Common myeloid progenitor, CD34-positive (primary cell): ENCODE results near the gene PKP1.

ENCODE experiments used
- CTCF ChIA-PET: fragments of 350-600 bp; sonication (Branson Sonifier 250); formaldehyde crosslinking; loops from one replicate; lab custom pipeline; 2021; ENCODE audit warnings: antibody characterized with exemption; lab: Charles Lee
- POLR2A ChIA-PET: fragments of 350-600 bp; sonication (Branson Sonifier 250); formaldehyde crosslinking; loops from one replicate; lab custom pipeline; 2021; ENCODE audit warnings: antibody characterized with exemption; lab: Charles Lee
- DNase-seq, 3 donors: peaks; one replicate each; pipeline versions ENCODE4 v3.0.0 to v3.0.0-alpha.2; 2013
- H3K27ac ChIP-seq, 2 experiments: 1 replicate in 1 of 2; 2 replicates in 1 of 2; pipeline ENCODE4 v1.7.0; 2013; ENCODE audit warnings: inconsistent platforms in 2 of 2, low read length in 2 of 2, mild to moderate bottlenecking in 2 of 2, low read depth in 1 of 2, moderate library complexity in 1 of 2; ENCODE audit not compliant: severe bottlenecking in 2 of 2, insufficient read depth in 1 of 2, poor library complexity in 1 of 2
- H3K27me3 ChIP-seq, 5 experiments: replicated peaks in 2 of 5; 1 replicate in 3 of 5; 2 replicates in 2 of 5; pipeline versions ENCODE4 v1.6.1 to v1.7.0; 2013; ENCODE audit warnings: low read length in 4 of 5, mild to moderate bottlenecking in 2 of 5, moderate library complexity in 2 of 5, inconsistent platforms in 1 of 5; ENCODE audit not compliant: insufficient read depth in 5 of 5, control insufficient read depth in 4 of 5
- H3K36me3 ChIP-seq, 4 experiments: 1 replicate in 2 of 4; 2 replicates in 2 of 4; pipeline versions ENCODE4 v1.6.1 to v1.7.0; 2013; ENCODE audit warnings: low read length in 3 of 4, control low read depth in 1 of 4, mild to moderate bottlenecking in 1 of 4; ENCODE audit not compliant: control insufficient read depth in 4 of 4, insufficient read depth in 4 of 4
- H3K4me1 ChIP-seq, 4 experiments: 1 replicate in 3 of 4; 2 replicates in 1 of 4; pipeline versions ENCODE4 v1.6.1 to v1.7.1; 2013; ENCODE audit warnings: low read length in 3 of 4, mild to moderate bottlenecking in 3 of 4, control low read depth in 1 of 4, inconsistent platforms in 1 of 4, moderate library complexity in 1 of 4; ENCODE audit not compliant: control insufficient read depth in 4 of 4, insufficient read depth in 4 of 4; ENCODE audit errors: control extremely low read depth in 1 of 4
- H3K4me3 ChIP-seq, 7 experiments: 1 replicate in 4 of 7; 2 replicates in 3 of 7; pipeline versions ENCODE4 v1.5.1 to v1.7.0; 2013; ENCODE audit warnings: mild to moderate bottlenecking in 7 of 7, low read length in 6 of 7, moderate library complexity in 6 of 7, inconsistent platforms in 2 of 7, low read depth in 2 of 7, control low read depth in 1 of 7; ENCODE audit not compliant: insufficient read depth in 4 of 7, control insufficient read depth in 1 of 7; ENCODE audit errors: extremely low read depth in 1 of 7
- H3K9me3 ChIP-seq, 5 experiments: 1 replicate in 4 of 5; 2 replicates in 1 of 5; pipeline versions ENCODE4 v1.6.1 to v1.7.1; 2013; ENCODE audit warnings: low read length in 4 of 5, mild to moderate bottlenecking in 2 of 5, inconsistent platforms in 1 of 5, low read depth in 1 of 5, moderate library complexity in 1 of 5; ENCODE audit not compliant: control insufficient read depth in 4 of 5, insufficient read depth in 2 of 5; ENCODE audit errors: control extremely low read depth in 1 of 5
- WGBS: methylation state at CpG from one replicate; pipeline ENCODE4 v1.1.5; 2013; ENCODE audit not compliant: insufficient coverage; 5-methylcytosine and 5-hydroxymethylcytosine counted together

Gene PKP1

GRCh38 chr1:201270616-201271390 lies 12.5 kb upstream of the PKP1 start:
- Histone ChIP-seq H3K9me3 (no peaks in the 10 kb centered on the region), H3K27ac (no peak overlapping the region), H3K4me3 (no peak overlapping the region), H3K4me1 (no peaks in the 10 kb centered on the region), H3K36me3 (no peaks in the 10 kb centered on the region), H3K27me3 (peaks cover 3 to 14% (median 11%) of the 10 kb centered on the region in 5 experiments)
- 100% methylated on average over 4 of the region's 6 CpGs for WGBS
- no peak for DNase-seq
- CTCF ChIA-PET, result no interaction called here
- POLR2A ChIA-PET, result no interaction called here

GRCh38 chr1:201272799-201273198 lies 10.5 kb upstream of the PKP1 start:
- CTCF ChIA-PET, result interaction anchor here (1.0 kb wide), 1 partner anchor 12 kb away, joined by 3 read pairs; no protein-coding TSS in a partner anchor
- Histone ChIP-seq H3K27me3 (peaks cover 0 to 8% (median 6%) of the 10 kb centered on the region in 5 experiments), H3K36me3 (no peaks in the 10 kb centered on the region), H3K27ac (no peak overlapping the region), H3K9me3 (no peaks in the 10 kb centered on the region), H3K4me3 (no peak overlapping the region), H3K4me1 (no peaks in the 10 kb centered on the region)
- POLR2A ChIA-PET, result no interaction called here
- WGBS, result 93% methylated on average over 10 of the region's 10 CpGs
- DNase-seq, result no peak

DNA sequence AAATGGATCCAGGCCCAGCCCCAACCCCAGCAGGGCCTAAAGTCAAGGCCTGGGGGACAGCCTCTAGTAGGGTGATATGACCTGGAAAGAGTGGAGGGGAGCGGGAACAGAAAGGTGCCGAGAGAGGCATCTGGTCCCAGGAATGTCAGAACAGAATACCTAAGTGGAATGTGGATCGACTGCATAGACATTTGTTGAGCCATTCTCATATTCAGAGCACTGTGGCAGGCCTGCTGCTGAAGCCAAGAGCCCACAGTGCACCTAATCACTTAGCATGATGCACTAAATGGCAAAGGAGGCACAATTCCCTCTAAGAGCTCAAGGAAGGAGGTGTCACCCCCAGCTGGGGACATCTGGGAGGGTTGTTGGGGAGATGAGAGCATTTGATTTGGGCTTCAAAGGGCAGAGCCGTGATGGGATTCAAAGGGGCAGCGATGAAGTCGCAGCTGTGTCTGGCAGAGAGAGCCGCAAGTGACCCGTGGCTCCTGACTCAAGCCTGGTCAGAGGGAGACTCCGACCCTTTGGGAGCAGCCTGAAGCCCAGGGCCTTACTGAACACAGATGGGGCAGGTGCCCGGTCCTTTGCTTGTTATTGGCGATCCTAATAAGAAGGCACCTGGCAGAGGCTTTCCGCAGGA lies 8.6 kb upstream of the PKP1 start:
- 93% methylated on average over 12 of the region's 12 CpGs for WGBS
- no peak overlapping the region for H3K4me3 ChIP-seq
- ChIA-PET POLR2A (no interaction called here), CTCF (interaction anchor here (1.4 kb wide), 1 partner anchor 8 kb away, joined by 3 read pairs; the partner anchor contains the start of gene PKP1)
- no peak for DNase-seq
- H3K27me3 ChIP-seq, result peaks cover 0 to 11% (median 6%) of the 10 kb centered on the region in 5 experiments
- H3K9me3 ChIP-seq, result no peaks in the 10 kb centered on the region
- no peaks in the 10 kb centered on the region for H3K36me3 ChIP-seq
- no peaks in the 10 kb centered on the region for H3K4me1 ChIP-seq
- H3K27ac ChIP-seq, result no peak overlapping the region

GRCh38 chr1:201275253-201275666 lies 8.0 kb upstream of the PKP1 start:
- 99% methylated on average over 15 of the region's 15 CpGs for WGBS
- Histone ChIP-seq H3K36me3 (no peaks in the 10 kb centered on the region), H3K4me3 (no peak overlapping the region), H3K4me1 (no peaks in the 10 kb centered on the region), H3K9me3 (no peaks in the 10 kb centered on the region), H3K27ac (no peak overlapping the region), H3K27me3 (peaks cover 0 to 14% (median 9%) of the 10 kb centered on the region in 5 experiments)
- ChIA-PET POLR2A (no interaction called here), CTCF (interaction anchor here (1.4 kb wide), 1 partner anchor 8 kb away, joined by 3 read pairs; the partner anchor contains the start of gene PKP1)
- no peak for DNase-seq

- ChIA-PET POLR2A (no interaction called here), CTCF (no interaction called here)
- peaks cover 4 to 29% (median 15%) of the 10 kb centered on the region in 5 experiments for H3K27me3 ChIP-seq
- no peaks in the 10 kb centered on the region for H3K36me3 ChIP-seq
- no peak for DNase-seq
- H3K9me3 ChIP-seq, result no peaks in the 10 kb centered on the region
- H3K4me1 ChIP-seq, result no peaks in the 10 kb centered on the region
- H3K27ac ChIP-seq, result no peak overlapping the region
- 100% methylated on average over 1 of the region's 6 CpGs for WGBS
- no peak overlapping the region for H3K4me3 ChIP-seq
These were observed 6.4 kb upstream of the PKP1 start for GRCh38 chr1:201276891-201277290.

- ChIA-PET POLR2A (no interaction called here), CTCF (no interaction called here)
- Histone ChIP-seq H3K27me3 (peaks cover 7 to 35% (median 18%) of the 10 kb centered on the region in 5 experiments), H3K4me3 (no peak overlapping the region), H3K4me1 (no peaks in the 10 kb centered on the region), H3K9me3 (no peaks in the 10 kb centered on the region), H3K27ac (no peak overlapping the region), H3K36me3 (no peaks in the 10 kb centered on the region)
- WGBS, result 88% methylated on average over 4 of the region's 4 CpGs
- DNase-seq, result no peak
These were observed 5.9 kb upstream of the PKP1 start for GRCh38 chr1:201277441-201277840.

- DNase-seq, result no peak
- CTCF ChIA-PET, result interaction anchor here (1.0 kb wide), 1 partner anchor 109 kb away, joined by 3 read pairs; no protein-coding TSS in a partner anchor
These were observed 4.0 kb upstream of the PKP1 start for GRCh38 chr1:201279313-201279712.

More at GRCh38 chr1:201279313-201279712, 4.0 kb upstream of the PKP1 start:
- no peaks in the 10 kb centered on the region for H3K9me3 ChIP-seq
- POLR2A ChIA-PET, result no interaction called here
- no peaks in the 10 kb centered on the region for H3K36me3 ChIP-seq
- H3K27me3 ChIP-seq, result peaks cover 7 to 53% (median 29%) of the 10 kb centered on the region in 5 experiments
- no peak overlapping the region for H3K4me3 ChIP-seq
- H3K4me1 ChIP-seq, result peaks cover 0 to 13% (median 7%) of the 10 kb centered on the region in 4 experiments
- 54% methylated on average over 4 of the region's 8 CpGs for WGBS
- H3K27ac ChIP-seq, result no peak overlapping the region
